ENCODE measurements around the gene ANO9.

- no peak for TF ChIP-seq CTCF (IDR thresholded peaks at IDR 0.05)
- no peak for TF ChIP-seq POLR2A (IDR thresholded peaks at IDR 0.05)
- no peak for TF ChIP-seq EP300 (IDR thresholded peaks at IDR 0.05)
Observed at GRCh38 chr11:416051-416756, 25.6 kb downstream of the ANO9 start.

Data from upper lobe of left lung (tissue), 4 donors.